ENCODE data around the gene ZNF646. TPM values are rescaled to one million over a fixed set of nuclear protein-coding genes. Genes with fewer than 3 reads are reported as not detected.
A peak's percentile ranks its signal among the peaks of the same experiment; 100 is the strongest.

Gene ZNF646
- total and polyA plus RNA-seq, 2 of the 13 experiments (the other 11 are each of a cell fraction or from before 2014, with no cell fraction given) = 3.4 to 10.9 TPM

- peak; percentile 82 for TF ChIP-seq ZNF503 (CRISPR knock-in tag; IDR thresholded peaks at IDR 0.05)
- TF ChIP-seq CSRNP1 (CRISPR knock-in tag; IDR thresholded peaks at IDR 0.05) = peak; percentile 98
- TF ChIP-seq, protein P1, sequence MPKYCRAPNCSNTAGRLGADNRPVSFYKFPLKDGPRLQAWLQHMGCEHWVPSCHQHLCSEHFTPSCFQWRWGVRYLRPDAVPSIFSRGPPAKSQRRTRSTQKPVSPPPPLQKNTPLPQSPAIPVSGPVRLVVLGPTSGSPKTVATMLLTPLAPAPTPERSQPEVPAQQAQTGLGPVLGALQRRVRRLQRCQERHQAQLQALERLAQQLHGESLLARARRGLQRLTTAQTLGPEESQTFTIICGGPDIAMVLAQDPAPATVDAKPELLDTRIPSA (CRISPR knock-in tag; IDR thresholded peaks at IDR 0.05; ENCODE audit: borderline replicate concordance) = no peak
- TF ChIP-seq FOSL1 (CRISPR knock-in tag; IDR thresholded peaks at IDR 0.05; ENCODE audit: borderline replicate concordance) = peak; percentile 28; the same call in 1 of the 2 replicates
- TF ChIP-seq ZEB1 (IDR thresholded peaks at IDR 0.05; ENCODE audit: insufficient replicate concordance, low read depth) = peak; percentile 54
- peak; percentile 90; the same call in 1 of the 2 replicates for TF ChIP-seq MEIS1 (CRISPR knock-in tag; IDR thresholded peaks at IDR 0.05; ENCODE audit: borderline replicate concordance)
- TF ChIP-seq ZNF382 (CRISPR knock-in tag; IDR thresholded peaks at IDR 0.05; ENCODE audit: borderline replicate concordance) = no peak
- TF ChIP-seq KLF12 (CRISPR knock-in tag; IDR thresholded peaks at IDR 0.05; ENCODE audit: borderline replicate concordance) = peak; percentile 93
- TF ChIP-seq ZNF691 (CRISPR knock-in tag; IDR thresholded peaks at IDR 0.05; ENCODE audit: borderline replicate concordance, low read depth) = peak; percentile 97
- peak; percentile 87 for TF ChIP-seq ZMYM4 (CRISPR knock-in tag; IDR thresholded peaks at IDR 0.05)
- TF ChIP-seq ZNF629 (CRISPR knock-in tag; conservative IDR thresholded peaks at IDR 0.05) = no peak; the same call in 1 of the 2 replicates
- peak; percentile 47; the same call in 1 of the 2 replicates for TF ChIP-seq NFYB (CRISPR knock-in tag; IDR thresholded peaks at IDR 0.05)
- no peak for TF ChIP-seq AGO2 (optimal IDR thresholded peaks at IDR 0.05; ENCODE audit: low read depth, low read length)
- peak; percentile 99 for TF ChIP-seq ERF (CRISPR knock-in tag; IDR thresholded peaks at IDR 0.05)
- no peak for TF ChIP-seq ZFP36 (IDR thresholded peaks at IDR 0.05; ENCODE audit: borderline replicate concordance, low read depth, low read length, partially characterized antibody)
- TF ChIP-seq ZNF432 (CRISPR knock-in tag; IDR thresholded peaks at IDR 0.05; ENCODE audit: borderline replicate concordance) = no peak
- 0 out of 2 replicates have a peak, but pooled peaks have one; percentile 97 for TF ChIP-seq FOXO4 (CRISPR knock-in tag; conservative IDR thresholded peaks at IDR 0.05)
- peak; percentile 96 for TF ChIP-seq TMF1 (CRISPR knock-in tag; IDR thresholded peaks at IDR 0.05; ENCODE audit: low read depth)
- peak; percentile 94 for TF ChIP-seq ZSCAN20 (CRISPR knock-in tag; IDR thresholded peaks at IDR 0.05; ENCODE audit: borderline replicate concordance)
- TF ChIP-seq KDM2A (CRISPR knock-in tag; IDR thresholded peaks at IDR 0.05; ENCODE audit: borderline replicate concordance, low read depth) = peak; percentile 98
- TF ChIP-seq ZNF816 (CRISPR knock-in tag; IDR thresholded peaks at IDR 0.05; ENCODE audit: borderline replicate concordance) = peak; percentile 97
Measured at GRCh38 chr16:31105677-31106213, 31.5 kb downstream of the ZNF646 start (continued).
